SKM-1 (cell line): ENCODE results near the gene ASB2.

Experiments
- DNase-seq: peaks from one replicate; lab custom pipeline; 2025; ENCODE audit not compliant: unreplicated experiment; lab: John Stamatoyannopoulos, UW

The ASB2 gene

DNA sequence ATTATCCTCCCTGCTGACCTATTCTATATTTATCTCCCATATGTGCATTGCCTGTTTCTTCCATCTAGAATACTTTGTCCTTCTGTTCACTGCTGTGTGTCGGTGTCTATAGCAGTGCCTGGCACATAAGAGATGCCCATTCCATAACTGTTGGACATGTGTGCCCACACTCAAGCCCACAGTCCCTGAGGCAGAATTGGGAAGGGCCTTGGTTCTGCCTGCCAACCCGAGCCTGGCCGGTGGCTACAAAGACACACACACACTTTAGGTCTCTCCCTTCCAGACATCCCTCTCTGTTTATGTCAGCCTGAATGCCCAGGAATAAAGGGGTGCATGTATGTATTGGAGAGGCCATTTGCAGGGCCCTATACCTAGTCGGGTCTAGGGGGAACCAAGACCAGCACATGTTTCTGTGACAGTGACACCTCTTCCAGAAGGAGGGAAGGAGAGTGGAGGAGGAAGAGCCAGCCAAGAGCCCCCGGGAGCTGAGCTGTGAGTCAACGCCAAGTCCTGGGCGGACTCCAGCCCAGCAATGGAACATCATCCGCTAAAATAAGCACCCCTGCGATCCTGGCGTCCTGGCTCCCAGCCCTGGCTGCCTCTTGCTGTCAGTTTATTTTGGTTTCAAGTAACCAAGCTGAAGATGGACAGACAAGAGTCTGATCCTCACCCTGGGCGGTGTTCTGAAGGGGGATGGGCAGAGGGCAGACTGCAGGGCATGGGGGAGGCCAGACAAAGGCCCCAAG, 4.3 kb upstream of the ASB2 start:
- DNase-seq, result no peak

DNA sequence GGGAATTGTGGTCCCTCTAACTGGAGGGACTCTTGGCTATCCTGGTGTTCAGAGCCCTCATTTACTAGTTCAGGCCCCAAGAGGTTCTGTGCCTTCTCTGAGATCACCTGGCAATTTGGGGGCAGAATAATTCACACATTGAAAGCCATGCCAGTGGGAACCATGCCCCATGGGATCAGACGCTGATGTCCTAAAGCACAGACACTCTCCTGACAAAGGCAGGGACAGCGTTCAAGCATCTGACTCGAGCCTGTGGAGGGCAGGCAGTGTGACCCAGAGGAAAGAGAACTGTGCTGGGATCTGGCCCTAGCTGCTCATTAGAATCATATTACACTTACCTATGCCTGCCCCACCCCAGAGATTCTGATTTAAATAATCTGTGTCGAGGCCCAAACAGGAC, 2.4 kb upstream of the ASB2 start:
- DNase-seq, result no peak

DNA sequence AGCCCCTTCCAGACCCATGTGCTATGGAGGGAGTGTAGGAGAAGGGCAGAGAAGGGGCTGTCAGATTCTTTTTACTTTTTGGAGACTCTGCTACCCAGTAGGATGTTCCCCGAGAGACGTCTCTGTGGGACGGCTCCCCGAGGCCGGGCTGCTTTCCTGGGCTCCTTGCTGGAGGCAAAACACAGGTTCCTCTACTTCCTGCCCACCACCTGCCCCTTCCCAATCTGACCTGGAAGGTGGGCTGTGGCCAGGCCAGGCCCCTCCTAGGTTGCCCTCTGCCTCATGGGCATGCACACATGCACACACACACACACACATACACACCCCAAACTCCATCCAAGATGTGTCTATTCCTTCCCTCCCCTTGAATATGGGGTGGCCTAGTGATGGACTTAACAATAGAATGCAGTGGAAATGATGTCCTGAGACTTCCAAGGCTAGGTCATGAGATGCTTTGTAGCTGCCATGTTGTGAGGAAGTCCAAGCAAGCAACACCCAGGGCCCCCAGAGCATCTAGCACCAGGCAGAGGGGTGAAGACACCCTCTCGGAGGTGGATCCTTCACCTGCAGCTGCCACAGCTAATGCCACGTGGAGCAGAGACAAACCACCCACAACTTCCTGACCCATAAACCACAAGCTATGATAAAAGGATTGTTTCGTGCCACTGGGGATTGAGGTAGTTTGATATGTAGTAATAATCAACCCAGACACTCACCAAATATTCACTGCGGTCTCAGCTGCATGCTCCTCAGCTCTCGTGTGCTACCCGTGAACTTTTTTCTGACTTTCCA, 1.6 kb upstream of the ASB2 start:
- DNase-seq, result no peak

DNA sequence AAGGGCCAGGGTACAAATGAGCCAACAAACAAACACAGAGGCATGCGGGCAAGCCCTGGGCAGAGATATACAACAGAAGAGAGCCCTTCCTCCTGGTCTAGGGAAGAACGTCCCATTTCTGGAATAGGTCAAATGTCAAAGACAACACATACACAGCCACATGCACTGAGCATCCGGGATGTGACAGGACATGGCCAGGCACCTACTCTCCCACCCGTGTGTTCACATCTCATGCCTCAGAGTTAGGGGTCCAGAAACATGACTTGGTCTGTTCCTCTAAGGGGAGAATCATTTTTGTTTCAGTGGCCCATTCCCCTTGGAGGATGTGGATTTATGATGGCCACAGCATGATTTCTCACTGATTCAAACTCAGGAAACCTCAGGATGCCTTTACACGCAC, 801 bp upstream of the ASB2 start:
- no peak for DNase-seq

GRCh38 chr14:93975791-93976476, 436 bp downstream of the ASB2 start:
- no peak for DNase-seq

DNA sequence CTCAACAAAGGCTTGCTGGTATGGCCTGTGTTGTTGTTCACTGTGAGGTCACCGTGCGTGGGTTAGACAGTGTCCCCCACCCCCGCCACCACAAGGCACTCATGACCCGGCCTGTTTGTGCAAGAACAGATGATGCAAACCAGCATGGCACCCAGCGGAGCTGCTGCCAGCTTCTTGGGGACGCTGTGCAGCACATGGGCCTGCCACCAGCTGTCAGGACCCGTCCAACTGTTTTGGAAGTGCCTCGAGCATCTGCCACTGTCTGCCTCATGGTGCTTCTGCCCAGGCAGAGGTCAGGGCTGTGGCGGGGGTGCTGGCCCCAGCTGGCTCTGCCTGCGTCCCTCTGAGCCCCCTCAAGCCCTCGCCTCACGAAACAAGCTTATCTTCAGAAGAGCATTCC, 1.5 kb downstream of the ASB2 start:
- no peak for DNase-seq

GRCh38 chr14:93974299-93974698, 2.1 kb downstream of the ASB2 start:
- DNase-seq, result no peak

GRCh38 chr14:93973607-93974006, 2.8 kb downstream of the ASB2 start:
- no peak for DNase-seq

DNA sequence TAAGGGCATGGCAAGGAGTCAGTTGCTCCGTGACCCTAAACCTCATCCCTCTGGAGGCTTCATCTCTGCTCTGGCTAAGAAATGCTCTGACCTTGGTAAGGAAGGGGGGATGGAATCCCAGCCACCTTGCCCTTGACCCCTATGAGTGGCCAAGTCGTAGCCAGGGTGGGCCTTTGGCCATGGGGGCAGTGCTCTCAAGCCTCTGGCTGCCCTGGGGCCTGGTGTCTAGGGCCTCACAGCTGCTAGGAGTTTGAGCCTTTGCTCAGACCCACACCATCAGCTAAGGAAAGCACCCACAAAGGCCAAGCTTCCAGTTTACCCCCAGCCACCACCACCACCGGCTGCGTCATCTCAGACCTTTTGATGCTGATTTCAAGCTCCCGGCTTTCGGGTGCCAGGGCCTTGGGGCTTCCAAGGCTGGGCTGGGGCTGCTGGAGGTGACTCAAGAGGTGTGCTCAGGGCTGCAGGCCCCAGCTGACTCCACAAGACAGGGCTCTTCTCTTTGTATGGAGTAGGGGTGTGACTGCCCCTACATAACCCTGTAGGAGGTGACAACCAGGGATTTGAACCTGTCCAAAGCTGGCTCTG, 3.7 kb downstream of the ASB2 start:
- DNase-seq, result no peak

GRCh38 chr14:93971635-93972027, 4.7 kb downstream of the ASB2 start:
- no peak for DNase-seq

GRCh38 chr14:93970965-93971634, 5.3 kb downstream of the ASB2 start:
- no peak for DNase-seq

DNA sequence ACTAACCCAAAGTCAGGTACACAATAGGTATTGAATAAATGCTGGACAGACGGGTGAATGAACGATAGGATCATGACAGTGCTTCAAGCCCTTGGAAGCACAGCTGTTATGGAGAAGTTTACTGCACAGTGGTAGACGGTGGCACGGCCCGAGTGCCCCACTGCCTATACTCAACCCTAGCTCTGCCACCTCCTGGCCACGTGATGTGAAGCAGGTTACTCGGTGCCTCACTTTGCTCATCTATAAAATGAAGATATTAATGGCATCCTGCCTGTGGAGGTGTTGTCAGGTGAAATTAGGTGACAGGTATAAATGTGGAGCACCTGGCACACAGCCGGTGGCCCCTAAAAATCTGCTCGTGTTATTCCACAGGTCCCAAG, 5.8 kb downstream of the ASB2 start:
- no peak for DNase-seq

GRCh38 chr14:93969082-93969828, 7.1 kb downstream of the ASB2 start:
- no peak for DNase-seq

- peak; percentile 31 for DNase-seq
These were observed 8.6 kb downstream of the ASB2 start for GRCh38 chr14:93967637-93968250.

GRCh38 chr14:93965946-93966474, 10.4 kb downstream of the ASB2 start:
- no peak for DNase-seq

DNA sequence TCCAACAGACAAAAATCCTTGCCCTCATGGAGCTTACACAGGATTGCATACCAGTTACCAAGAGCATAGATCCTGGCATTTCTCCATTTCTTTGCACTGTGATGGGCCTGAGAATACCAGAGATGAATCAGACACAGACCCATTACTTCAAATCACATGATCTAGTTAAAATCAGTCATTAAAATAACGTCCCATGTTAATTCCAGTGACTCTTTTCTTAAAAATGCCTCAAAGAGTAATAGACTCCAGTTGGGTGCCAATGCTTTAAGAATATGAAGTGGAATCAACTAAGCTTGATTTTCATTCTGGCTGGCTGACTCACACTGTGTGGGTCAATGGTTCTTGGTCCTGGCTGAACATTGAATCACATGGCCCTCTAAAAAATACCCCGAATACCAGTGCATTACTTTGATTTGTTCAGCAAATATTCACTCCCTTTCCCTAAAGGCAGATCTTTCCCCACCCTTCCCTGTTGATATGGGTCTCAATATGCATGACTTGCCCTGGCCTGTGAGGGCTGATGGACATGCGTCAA, 11.0 kb downstream of the ASB2 start:
- DNase-seq, result no peak

- no peak for DNase-seq
These were observed 11.5 kb downstream of the ASB2 start for GRCh38 chr14:93964820-93965286.

DNA sequence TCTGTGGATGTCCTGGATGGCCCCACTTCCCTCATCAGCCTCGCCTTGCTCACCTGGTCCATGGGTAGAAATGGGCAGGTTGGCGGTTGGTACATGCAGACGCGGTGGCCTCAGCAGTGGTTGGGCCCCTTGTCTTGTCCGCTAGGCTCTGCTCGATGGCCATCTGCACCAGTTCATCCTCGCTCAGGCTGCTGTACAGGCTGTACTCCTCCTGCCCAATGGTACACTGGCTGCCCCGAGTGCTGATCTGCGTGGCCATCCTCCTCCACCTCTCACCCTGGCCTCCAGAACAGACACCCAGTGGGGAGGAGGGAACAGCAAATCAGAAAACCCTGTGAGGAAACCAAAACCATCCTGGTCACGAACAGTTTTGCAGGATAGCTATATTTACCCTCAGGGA, 12.1 kb downstream of the ASB2 start:
- no peak for DNase-seq

- DNase-seq, result no peak
These were observed 12.7 kb downstream of the ASB2 start for GRCh38 chr14:93963692-93964091.
